Ammon's horn (tissue), 1 donor: Measurements from ENCODE around the gene SRCAP.

Experiments
- DNase-seq: peaks from one replicate; pipeline ENCODE4 v3.0.0-alpha.2; 2016; ENCODE audit warnings: low spot score

Gene SRCAP

DNA sequence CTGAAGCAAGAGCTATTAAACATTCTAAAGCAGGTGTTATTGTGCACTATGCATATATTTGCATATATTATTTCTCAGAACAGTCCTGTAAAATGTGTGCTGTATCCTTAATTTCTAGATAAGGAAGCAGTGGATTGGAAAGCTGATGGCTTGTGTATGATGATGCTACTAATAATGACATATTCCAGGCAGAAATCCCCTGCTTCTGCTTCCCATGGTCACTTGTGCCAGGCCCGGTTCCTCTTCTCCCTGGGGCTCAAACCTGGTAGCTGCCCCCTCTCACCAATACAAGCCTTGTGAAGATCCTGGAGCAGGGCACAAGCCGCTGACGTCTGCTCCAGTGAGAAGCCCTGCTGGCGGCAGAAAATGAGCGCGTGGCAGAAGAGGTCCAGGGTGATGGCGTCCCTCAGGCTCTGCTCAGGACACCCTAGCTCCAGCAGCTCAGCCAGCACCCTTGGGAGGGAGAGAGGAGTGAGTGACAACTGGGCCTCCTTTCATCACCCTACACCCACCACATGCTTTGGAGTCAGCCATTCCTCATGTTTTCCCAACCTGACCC lies 61.1 kb downstream of the SRCAP start:
- DNase-seq = no peak

GRCh38 chr16:30760577-30761426 lies 61.8 kb downstream of the SRCAP start:
- DNase-seq = no peak

- no peak for DNase-seq
These were observed 62.5 kb downstream of the SRCAP start for GRCh38 chr16:30761427-30761927.

DNA sequence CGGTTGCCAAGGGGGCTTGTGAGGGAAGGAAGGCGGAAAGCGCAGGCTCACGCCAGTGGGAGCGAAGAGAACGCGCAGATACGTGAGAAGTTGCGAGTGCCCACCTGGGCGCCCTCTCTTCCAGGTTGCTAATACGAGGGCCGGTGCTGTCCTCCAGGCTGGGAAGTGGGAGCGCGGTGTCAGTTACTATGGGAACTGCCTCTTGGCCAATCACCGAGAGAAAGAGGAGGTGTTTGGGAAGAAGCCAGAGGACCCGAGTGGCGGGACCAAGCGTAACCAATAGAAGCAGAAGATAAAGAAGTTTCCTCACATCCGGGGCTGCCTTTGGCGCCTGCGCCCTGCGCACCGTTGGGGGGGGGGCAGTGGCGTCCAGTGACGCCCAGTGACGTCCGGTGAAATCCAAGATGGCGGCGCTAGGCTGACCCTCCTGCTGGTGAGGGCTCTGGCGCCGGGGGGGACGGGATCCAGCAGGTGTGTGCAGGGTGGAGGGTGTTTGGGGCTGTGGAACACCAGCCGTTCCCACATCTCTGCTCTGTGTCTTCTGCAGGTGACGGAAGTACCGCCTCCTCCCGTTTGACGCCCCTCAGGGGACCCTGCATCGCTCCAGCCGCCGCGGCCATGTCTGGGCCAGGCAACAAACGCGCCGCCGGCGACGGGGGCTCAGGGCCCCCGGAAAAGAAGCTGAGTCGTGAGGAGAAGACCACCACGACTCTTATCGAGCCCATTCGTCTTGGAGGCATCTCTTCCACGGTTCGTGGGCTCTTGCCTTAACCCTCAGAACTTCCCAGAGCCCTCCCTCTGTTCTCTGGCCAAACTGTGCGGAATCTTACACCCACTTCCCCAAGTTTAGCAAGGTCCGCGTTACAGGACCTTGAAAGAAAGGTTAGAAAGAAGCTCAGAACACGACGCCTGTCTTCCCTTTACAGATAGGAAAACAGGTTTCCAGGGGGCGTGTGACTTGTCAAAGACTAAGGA lies 63.2 kb downstream of the SRCAP start, which contains the start of the genes CFAP119 and RNF40:
Gene CFAP119 (minus strand): TSS at position 135 of the 975 bp plus-strand sequence. CDS start 314 bp downstream, outside the sequence.
Gene RNF40 (plus strand): TSS at position 395 of the 975 bp plus-strand sequence. CDS start 224 bp downstream, at position 619.
- peak; percentile 98 for DNase-seq

GRCh38 chr16:30762991-30763725 lies 64.2 kb downstream of the SRCAP start:
- no peak for DNase-seq

DNA sequence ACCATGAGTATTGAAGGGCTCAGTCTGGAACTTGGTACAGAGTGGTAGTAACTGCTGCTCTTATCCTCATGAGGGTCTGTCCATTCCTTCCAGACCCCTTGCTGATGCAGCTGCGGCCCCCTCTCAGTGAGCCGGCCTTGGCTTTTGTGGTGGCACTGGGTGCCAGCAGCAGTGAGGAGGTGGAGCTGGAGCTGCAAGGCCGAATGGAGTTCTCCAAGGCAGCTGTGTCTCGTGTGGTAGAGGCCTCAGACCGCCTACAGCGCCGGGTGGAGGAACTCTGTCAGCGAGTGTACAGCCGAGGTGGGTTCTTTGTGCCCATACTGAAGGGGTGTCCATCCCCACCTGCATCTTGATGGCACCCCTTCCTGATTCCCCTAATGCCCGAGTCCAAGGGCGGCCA lies 65.1 kb downstream of the SRCAP start:
- DNase-seq = no peak

GRCh38 chr16:30764816-30765465 lies 66.0 kb downstream of the SRCAP start:
- DNase-seq = no peak

- no peak for DNase-seq
These were observed 67.4 kb downstream of the SRCAP start for GRCh38 chr16:30766206-30766932.

DNA sequence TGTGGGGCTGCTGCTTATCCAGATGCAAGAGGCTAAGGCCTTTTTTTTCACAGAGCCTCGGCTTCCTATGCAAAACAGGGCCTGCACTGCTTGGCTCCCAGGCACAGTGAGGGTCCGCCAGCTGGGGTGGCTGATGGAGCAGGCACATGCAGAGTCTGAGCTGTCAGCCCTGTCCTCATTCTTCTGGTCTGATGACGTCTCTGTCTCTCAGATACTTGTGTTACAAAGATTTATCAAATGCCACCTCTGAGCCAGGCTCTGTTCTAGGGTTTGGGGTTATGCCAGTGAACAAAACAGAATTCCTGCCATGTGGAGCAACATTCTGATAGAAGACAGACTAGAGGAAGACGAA lies 67.9 kb downstream of the SRCAP start:
- no peak for DNase-seq

DNA sequence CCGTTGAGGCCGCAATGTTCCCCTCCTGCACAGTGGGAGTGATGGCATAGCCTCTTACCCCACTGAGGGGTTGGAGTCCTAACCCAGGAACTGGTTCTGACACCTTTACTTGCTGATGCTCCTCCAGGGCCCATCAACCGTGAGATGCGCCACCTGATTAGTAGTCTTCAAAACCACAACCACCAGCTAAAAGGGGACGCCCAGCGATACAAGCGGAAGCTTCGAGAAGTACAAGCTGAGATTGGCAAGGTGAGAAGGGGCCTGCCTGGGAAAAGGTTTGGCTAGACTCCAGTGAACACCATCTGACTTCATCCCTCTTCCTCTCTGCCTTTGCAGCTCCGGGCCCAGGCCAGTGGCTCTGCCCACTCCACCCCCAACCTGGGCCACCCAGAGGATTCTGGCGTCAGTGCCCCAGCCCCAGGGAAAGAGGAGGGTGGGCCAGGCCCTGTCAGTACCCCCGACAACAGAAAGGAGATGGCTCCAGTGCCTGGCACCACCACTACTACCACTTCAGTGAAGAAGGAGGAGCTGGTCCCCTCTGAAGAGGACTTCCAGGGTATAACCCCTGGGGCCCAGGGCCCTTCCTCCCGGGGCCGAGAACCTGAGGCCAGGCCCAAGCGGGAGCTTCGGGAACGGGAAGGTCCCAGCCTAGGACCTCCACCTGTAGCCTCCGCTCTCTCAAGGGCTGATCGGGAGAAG lies 68.9 kb downstream of the SRCAP start:
- DNase-seq = no peak

GRCh38 chr16:30768583-30769181 lies 69.7 kb downstream of the SRCAP start:
- DNase-seq = no peak

DNA sequence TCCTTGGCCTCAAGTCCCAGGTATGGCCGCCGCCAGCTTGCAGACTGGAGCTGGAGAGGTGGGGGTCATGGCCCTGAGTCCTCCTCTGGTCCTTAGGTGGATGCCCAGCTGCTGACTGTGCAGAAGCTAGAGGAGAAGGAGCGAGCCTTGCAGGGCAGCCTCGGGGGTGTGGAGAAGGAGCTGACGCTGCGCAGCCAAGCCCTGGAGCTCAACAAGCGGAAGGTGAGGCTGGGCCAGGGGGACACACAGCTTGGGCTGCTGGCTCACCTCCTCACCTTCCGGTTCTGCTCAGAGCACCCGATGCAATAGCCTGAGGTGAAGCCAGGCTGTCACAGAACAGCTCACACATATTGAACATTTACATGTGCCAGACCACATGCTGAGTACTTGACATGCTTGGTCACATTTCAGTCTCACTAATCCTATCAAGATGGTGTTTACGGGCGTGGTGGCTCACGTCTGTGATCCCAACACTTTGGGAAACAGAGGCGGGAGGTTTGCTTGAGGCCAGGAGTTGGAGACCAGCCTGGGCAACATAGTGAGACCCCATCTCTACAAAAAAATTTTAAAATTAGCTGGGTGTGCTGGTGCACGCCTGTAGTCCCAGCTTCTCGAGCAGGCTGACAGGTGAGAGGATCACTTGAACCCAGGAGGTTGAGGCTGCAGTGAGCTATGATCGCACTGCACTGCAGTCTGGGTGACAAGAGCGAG lies 70.6 kb downstream of the SRCAP start:
- DNase-seq = no peak

DNA sequence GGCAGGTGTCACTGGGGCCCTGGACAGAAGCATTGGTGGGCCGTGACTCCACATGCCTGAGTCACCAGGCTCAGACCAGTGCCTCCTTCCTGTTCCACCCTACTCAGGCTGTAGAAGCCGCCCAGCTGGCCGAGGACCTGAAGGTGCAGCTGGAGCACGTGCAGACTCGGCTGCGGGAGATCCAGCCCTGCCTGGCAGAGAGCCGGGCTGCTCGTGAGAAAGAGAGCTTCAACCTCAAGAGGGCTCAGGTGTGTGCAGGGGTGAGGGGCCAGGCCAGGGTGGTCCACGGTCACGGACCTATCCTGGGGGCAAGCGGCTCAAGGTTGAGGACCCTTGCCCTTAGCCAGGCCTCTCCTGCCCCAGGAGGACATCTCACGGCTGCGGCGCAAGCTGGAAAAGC lies 72.8 kb downstream of the SRCAP start:
- DNase-seq = no peak

DNA sequence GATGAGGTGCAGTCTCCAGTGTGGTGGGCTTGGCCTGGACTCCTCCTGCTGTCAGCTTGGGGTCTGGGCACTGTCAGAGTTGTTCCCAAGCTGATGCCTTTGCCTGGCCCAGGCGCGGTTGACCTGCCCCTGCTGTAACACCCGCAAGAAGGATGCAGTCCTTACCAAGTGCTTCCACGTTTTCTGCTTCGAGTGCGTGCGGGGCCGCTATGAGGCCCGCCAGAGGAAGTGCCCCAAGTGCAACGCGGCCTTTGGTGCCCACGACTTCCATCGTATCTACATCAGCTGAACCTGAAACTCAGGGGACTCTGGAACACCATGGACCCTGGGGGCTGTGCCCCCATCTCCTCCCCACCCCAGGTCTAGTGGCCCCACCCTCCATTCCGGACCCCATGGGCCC lies 74.9 kb downstream of the SRCAP start:
- no peak for DNase-seq

DNA sequence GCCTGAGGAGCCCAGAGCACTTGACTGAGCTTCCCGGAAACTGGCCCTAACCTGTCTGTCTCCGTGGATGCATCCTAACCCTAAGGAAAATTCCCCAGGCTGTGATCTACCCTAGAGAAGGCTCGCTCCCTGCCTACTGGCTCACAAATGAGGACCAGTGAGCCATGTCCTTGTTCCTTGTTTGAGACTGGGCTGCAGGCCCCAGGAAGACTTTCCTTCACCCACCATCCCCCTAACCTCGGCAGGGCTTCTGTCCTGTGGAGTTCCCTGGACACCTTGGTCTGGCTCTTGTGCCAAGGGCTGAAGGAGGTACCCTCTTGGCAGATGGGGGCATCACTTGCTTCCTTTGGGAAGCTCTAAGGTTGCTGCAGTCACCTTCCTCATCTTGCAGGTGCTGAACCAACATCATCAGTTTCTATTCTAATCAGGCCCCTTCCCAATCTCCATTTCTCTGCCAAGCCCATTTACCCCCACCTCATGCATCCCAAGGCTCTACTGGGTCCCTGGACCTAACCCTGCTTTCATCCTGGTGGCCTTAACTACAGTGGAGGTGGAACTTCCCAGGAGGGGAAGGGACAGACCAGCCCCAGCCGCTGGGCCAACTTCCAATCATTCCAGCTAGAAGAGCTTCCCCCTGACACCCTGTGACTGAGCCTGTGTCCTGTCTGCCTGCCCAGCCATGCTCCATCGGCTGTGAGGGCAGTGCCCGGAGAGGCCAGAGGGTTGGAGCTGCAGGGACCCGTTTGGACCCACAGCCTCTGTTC lies 75.6 kb downstream of the SRCAP start:
- DNase-seq = no peak

DNA sequence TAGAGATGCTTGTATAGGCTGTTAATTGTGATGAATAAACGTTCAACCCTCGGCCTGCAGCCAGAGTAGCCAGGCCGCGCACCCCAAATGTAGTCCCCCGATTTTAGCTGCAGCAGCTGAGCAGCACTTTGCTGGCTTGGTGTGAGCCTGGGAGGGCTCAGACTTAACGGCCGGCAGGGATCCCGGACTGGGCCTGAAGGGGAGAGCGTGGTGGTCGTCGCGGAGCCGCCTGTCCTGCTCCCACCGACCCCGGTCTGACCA lies 76.1 kb downstream of the SRCAP start:
- DNase-seq = no peak

GRCh38 chr16:30775392-30776188 lies 76.6 kb downstream of the SRCAP start:
- peak; percentile 90 for DNase-seq
